ENCODE measurements around the gene KLHL3. TPM values are rescaled to one million over a fixed set of nuclear protein-coding genes. Genes with fewer than 3 reads are reported as not detected.

Gene KLHL3
- total RNA-seq, 1 experiment from 2014 or later, result 13.6 TPM

- Histone ChIP-seq H2AFZ (no peak overlapping the region), H3K9me2 (ENCODE audit: insufficient read depth) (no peaks in the 10 kb centered on the region), H3K4me3 (no peak overlapping the region), H3K9me3 (ENCODE audit: insufficient read depth, low read depth) (no peaks in the 10 kb centered on the region), H4K20me1 (ENCODE audit: insufficient read depth) (peaks cover 3% of the 10 kb centered on the region; the same call in 1 of the 2 replicates), H3K79me2 (ENCODE audit: low read depth) (no peaks in the 10 kb centered on the region), H3K4me2 (no peak overlapping the region), H3K27me3 (ENCODE audit: insufficient read depth, low read depth) (no peaks in the 10 kb centered on the region), H3K4me1 (replicated peaks; ENCODE audit: insufficient read depth) (peaks cover 3% of the 10 kb centered on the region), H3K36me3 (ENCODE audit: low read depth) (no peaks in the 10 kb centered on the region), H3F3A (ENCODE audit: insufficient read depth, low read depth) (no peaks in the 10 kb centered on the region), H3K27ac (no peak overlapping the region)
- no peak for DNase-seq
- POLR2A ChIA-PET (ENCODE audit: unreplicated experiment), result no interaction called here
- TF ChIP-seq CTCF (conservative IDR thresholded peaks at IDR 0.05) (no peak), EZH2 (IDR thresholded peaks at IDR 0.05; ENCODE audit: low read depth) (no peak)
- intact Hi-C loops (cut with micrococcal nuclease; ENCODE audit: unreplicated experiment), result no loop called here
- no TSS peak for BruUV-seq (replicated peaks)
- CTCF ChIA-PET, result no interaction called here
These were observed 122.2 kb downstream of the KLHL3 start for GRCh38 chr5:137613554-137614265.

GRCh38 chr5:137612576-137612975 lies 123.3 kb downstream of the KLHL3 start:
- TF ChIP-seq EZH2 (IDR thresholded peaks at IDR 0.05; ENCODE audit: low read depth), result no peak
- no peak for TF ChIP-seq CTCF (conservative IDR thresholded peaks at IDR 0.05)
- no TSS peak for BruUV-seq (replicated peaks)

GRCh38 chr5:137611794-137612435 lies 124.0 kb downstream of the KLHL3 start:
- intact Hi-C loops (cut with micrococcal nuclease; ENCODE audit: unreplicated experiment), result no loop called here
- Histone ChIP-seq H3K27me3 (ENCODE audit: insufficient read depth, low read depth) (0 out of 2 replicates have a peak, but pooled peaks cover 8% of the 10 kb centered on the region), H3K4me2 (no peak overlapping the region), H3K9me3 (ENCODE audit: insufficient read depth, low read depth) (no peaks in the 10 kb centered on the region), H3K27ac (no peak overlapping the region), H3F3A (ENCODE audit: insufficient read depth, low read depth) (no peaks in the 10 kb centered on the region), H3K4me1 (replicated peaks; ENCODE audit: insufficient read depth) (no peaks in the 10 kb centered on the region), H3K36me3 (ENCODE audit: low read depth) (no peaks in the 10 kb centered on the region), H2AFZ (no peak overlapping the region), H3K9me2 (ENCODE audit: insufficient read depth) (no peaks in the 10 kb centered on the region), H3K4me3 (no peak overlapping the region), H3K79me2 (ENCODE audit: low read depth) (no peaks in the 10 kb centered on the region), H4K20me1 (ENCODE audit: insufficient read depth) (peaks cover 3% of the 10 kb centered on the region; the same call in 1 of the 2 replicates)
- ChIA-PET CTCF (no interaction called here), POLR2A (ENCODE audit: unreplicated experiment) (no interaction called here)
- DNase-seq, result no peak
- TF ChIP-seq EZH2 (IDR thresholded peaks at IDR 0.05; ENCODE audit: low read depth) (no peak), CTCF (conservative IDR thresholded peaks at IDR 0.05) (no peak)
- BruUV-seq (replicated peaks), result no TSS peak

More at GRCh38 chr5:137612576-137612975, 123.3 kb downstream of the KLHL3 start:
- Histone ChIP-seq H3K4me3 (no peak overlapping the region), H3K36me3 (ENCODE audit: low read depth) (no peaks in the 10 kb centered on the region), H3K9me3 (ENCODE audit: insufficient read depth, low read depth) (no peaks in the 10 kb centered on the region), H3K27ac (no peak overlapping the region), H3K9me2 (ENCODE audit: insufficient read depth) (no peaks in the 10 kb centered on the region), H3K27me3 (ENCODE audit: insufficient read depth, low read depth) (0 out of 2 replicates have a peak, but pooled peaks cover 5% of the 10 kb centered on the region), H3K79me2 (ENCODE audit: low read depth) (no peaks in the 10 kb centered on the region), H3F3A (ENCODE audit: insufficient read depth, low read depth) (no peaks in the 10 kb centered on the region), H4K20me1 (ENCODE audit: insufficient read depth) (peaks cover 3% of the 10 kb centered on the region; the same call in 1 of the 2 replicates), H3K4me1 (replicated peaks; ENCODE audit: insufficient read depth) (no peaks in the 10 kb centered on the region), H3K4me2 (no peak overlapping the region), H2AFZ (no peak overlapping the region)
- CTCF ChIA-PET, result no interaction called here
- intact Hi-C loops (cut with micrococcal nuclease; ENCODE audit: unreplicated experiment), result no loop called here
- DNase-seq, result no peak
- POLR2A ChIA-PET (ENCODE audit: unreplicated experiment), result no interaction called here

Measured in PC-9 (cell line).